ENCODE results near the gene B3GNT3. TPM values are rescaled to one million over a fixed set of nuclear protein-coding genes. Genes with fewer than 3 reads are reported as not detected.

B3GNT3 gene
- total and polyA plus RNA-seq, 9 of the 15 experiments (the other 6 are each of a cell fraction or from before 2014, with no cell fraction given) = 0.06 to 0.11 (median 0.07) TPM; not detected in 6

DNA sequence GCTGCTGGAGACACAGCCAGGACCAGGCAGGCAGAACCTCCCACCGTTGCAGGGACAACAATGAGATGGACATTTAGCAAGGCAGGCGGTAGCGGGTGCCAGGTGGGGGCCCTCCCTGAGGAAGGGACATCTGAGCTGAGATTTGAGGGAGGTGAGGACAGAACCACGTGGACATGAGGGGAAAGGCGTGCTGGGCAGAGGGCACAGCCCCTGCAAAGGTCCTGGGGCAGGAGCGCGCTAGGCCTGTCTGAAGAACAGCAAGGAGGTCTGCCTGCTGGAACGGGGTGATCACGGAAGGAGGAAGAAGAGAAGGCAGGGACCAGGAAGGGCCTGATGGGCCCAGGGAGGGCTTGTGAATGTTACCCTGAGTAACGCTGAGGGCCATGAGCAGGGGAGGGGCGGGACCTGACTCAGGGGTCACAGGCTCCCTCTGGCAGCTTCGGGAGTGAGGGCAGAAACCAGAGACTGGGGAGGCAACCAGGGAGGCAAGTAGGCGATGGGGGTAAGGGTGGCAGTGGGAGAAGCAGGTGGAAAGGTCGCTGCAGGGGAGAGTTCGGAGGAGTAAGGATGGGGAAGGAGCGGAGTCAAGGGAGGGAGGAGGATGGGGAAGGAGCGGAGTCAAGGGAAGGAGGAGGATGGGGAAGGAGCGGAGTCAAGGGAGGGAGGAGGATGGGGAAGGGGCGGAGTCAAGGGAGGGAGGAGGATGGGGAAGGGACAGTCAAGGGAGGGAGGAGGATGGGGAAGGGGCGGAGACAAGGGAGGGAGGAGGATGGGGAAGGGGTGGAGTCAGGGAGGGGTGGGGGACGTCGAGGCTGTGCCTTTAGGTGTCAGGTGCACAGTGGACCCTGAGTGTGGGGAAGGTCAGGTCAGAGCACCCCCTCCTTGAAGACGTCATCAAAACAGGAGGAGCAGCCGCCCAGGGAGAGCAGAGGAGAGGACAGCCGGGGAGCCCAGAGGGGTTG lies 15.7 kb upstream of the B3GNT3 start (continued):
- TF ChIP-seq, protein P1, sequence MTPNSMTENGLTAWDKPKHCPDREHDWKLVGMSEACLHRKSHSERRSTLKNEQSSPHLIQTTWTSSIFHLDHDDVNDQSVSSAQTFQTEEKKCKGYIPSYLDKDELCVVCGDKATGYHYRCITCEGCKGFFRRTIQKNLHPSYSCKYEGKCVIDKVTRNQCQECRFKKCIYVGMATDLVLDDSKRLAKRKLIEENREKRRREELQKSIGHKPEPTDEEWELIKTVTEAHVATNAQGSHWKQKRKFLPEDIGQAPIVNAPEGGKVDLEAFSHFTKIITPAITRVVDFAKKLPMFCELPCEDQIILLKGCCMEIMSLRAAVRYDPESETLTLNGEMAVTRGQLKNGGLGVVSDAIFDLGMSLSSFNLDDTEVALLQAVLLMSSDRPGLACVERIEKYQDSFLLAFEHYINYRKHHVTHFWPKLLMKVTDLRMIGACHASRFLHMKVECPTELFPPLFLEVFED (CRISPR knock-in tag; conservative IDR thresholded peaks at IDR 0.05) = peak; percentile 24; the same call in 1 of the 2 replicates
- no peak for TF ChIP-seq ATF1 (CRISPR knock-in tag; IDR thresholded peaks at IDR 0.05)
- no peak for TF ChIP-seq ATF1 (tag; IDR thresholded peaks at IDR 0.05)
- no peak for TF ChIP-seq MTA1 (IDR thresholded peaks at IDR 0.05; ENCODE audit: borderline replicate concordance)
- TF ChIP-seq, protein P2, sequence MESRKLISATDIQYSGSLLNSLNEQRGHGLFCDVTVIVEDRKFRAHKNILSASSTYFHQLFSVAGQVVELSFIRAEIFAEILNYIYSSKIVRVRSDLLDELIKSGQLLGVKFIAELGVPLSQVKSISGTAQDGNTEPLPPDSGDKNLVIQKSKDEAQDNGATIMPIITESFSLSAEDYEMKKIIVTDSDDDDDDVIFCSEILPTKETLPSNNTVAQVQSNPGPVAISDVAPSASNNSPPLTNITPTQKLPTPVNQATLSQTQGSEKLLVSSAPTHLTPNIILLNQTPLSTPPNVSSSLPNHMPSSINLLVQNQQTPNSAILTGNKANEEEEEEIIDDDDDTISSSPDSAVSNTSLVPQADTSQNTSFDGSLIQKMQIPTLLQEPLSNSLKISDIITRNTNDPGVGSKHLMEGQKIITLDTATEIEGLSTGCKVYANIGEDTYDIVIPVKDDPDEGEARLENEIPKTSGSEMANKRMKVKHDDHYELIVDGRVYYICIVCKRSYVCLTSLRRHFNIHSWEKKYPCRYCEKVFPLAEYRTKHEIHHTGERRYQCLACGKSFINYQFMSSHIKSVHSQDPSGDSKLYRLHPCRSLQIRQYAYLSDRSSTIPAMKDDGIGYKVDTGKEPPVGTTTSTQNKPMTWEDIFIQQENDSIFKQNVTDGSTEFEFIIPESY (CRISPR knock-in tag; IDR thresholded peaks at IDR 0.05) = 0 out of 2 replicates have a peak, but pooled peaks have one; percentile 7
- no peak for TF ChIP-seq YY1 (IDR thresholded peaks at IDR 0.05; ENCODE audit: borderline replicate concordance in 1 of 3, control insufficient read depth in 1 of 3, extremely low read depth in 1 of 3, insufficient read depth in 3 of 3, insufficient read length in 1 of 3, insufficient replicate concordance in 2 of 3, low read depth in 1 of 3, low read length in 2 of 3)
- TF ChIP-seq RBM14 (IDR thresholded peaks at IDR 0.05; ENCODE audit: borderline replicate concordance, insufficient read depth, low read depth, low read length) = no peak
- no peak for TF ChIP-seq RFX1 (IDR thresholded peaks at IDR 0.05)
- TF ChIP-seq GATAD2A (IDR thresholded peaks at IDR 0.05) = no peak
- TF ChIP-seq, protein P3, sequence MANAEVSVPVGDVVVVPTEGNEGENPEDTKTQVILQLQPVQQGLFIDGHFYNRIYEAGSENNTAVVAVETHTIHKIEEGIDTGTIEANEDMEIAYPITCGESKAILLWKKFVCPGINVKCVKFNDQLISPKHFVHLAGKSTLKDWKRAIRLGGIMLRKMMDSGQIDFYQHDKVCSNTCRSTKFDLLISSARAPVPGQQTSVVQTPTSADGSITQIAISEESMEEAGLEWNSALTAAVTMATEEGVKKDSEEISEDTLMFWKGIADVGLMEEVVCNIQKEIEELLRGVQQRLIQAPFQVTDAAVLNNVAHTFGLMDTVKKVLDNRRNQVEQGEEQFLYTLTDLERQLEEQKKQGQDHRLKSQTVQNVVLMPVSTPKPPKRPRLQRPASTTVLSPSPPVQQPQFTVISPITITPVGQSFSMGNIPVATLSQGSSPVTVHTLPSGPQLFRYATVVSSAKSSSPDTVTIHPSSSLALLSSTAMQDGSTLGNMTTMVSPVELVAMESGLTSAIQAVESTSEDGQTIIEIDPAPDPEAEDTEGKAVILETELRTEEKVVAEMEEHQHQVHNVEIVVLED (CRISPR knock-in tag; IDR thresholded peaks at IDR 0.05) = no peak
- TF ChIP-seq STAT5B (CRISPR knock-in tag; IDR thresholded peaks at IDR 0.05) = no peak
- no peak for TF ChIP-seq POLR2H (tag; IDR thresholded peaks at IDR 0.05; ENCODE audit: low read depth)
- no peak for TF ChIP-seq SRF (CRISPR knock-in tag; IDR thresholded peaks at IDR 0.05)
- TF ChIP-seq ZBTB7A (IDR thresholded peaks at IDR 0.05; ENCODE audit: borderline replicate concordance, control insufficient read depth, low read depth, low read length) = no peak
- TF ChIP-seq, protein P4, sequence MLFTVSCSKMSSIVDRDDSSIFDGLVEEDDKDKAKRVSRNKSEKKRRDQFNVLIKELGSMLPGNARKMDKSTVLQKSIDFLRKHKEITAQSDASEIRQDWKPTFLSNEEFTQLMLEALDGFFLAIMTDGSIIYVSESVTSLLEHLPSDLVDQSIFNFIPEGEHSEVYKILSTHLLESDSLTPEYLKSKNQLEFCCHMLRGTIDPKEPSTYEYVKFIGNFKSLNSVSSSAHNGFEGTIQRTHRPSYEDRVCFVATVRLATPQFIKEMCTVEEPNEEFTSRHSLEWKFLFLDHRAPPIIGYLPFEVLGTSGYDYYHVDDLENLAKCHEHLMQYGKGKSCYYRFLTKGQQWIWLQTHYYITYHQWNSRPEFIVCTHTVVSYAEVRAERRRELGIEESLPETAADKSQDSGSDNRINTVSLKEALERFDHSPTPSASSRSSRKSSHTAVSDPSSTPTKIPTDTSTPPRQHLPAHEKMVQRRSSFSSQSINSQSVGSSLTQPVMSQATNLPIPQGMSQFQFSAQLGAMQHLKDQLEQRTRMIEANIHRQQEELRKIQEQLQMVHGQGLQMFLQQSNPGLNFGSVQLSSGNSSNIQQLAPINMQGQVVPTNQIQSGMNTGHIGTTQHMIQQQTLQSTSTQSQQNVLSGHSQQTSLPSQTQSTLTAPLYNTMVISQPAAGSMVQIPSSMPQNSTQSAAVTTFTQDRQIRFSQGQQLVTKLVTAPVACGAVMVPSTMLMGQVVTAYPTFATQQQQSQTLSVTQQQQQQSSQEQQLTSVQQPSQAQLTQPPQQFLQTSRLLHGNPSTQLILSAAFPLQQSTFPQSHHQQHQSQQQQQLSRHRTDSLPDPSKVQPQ (CRISPR knock-in tag; IDR thresholded peaks at IDR 0.05; ENCODE audit: borderline replicate concordance) = no peak
- TF ChIP-seq CC2D1A (IDR thresholded peaks at IDR 0.05) = no peak
- no peak for TF ChIP-seq ZNF561 (CRISPR knock-in tag; conservative IDR thresholded peaks at IDR 0.05)
- TF ChIP-seq NR4A1 (CRISPR knock-in tag; IDR thresholded peaks at IDR 0.05) = no peak
- TF ChIP-seq NR4A1 (tag; IDR thresholded peaks at IDR 0.05) = no peak

Data from K562 (cell line).